Endothelial cell of hepatic sinusoid (primary cell): Measurements from ENCODE around the gene QRSL1.
"Not testable (repeated sequence)": the region's sequence is repeated elsewhere in the genome, so short reads cannot be mapped to it uniquely, and the experiment has no call there.

Source experiments
- in situ Hi-C: cut with HindIII; loops from 2 replicates; pipeline ENCODE4 v1.10.0; 2017; ENCODE audit warnings: low sequenced_read_pairs

The QRSL1 gene

GRCh38 chr6:106674541-106675229 lies 45.3 kb downstream of the QRSL1 start:
- in situ Hi-C loops = no loop called here

- in situ Hi-C loops = no loop called here
These were observed 47.9 kb downstream of the QRSL1 start for GRCh38 chr6:106677282-106677681.

GRCh38 chr6:106684011-106684410 lies 54.6 kb downstream of the QRSL1 start:
- in situ Hi-C loops = no loop called here

- in situ Hi-C loops = no loop called here
These were observed 56.5 kb downstream of the QRSL1 start for GRCh38 chr6:106685833-106686232.

- in situ Hi-C loops = no loop called here
These were observed 59.0 kb downstream of the QRSL1 start for GRCh38 chr6:106688177-106688951.

GRCh38 chr6:106692112-106692818 lies 62.9 kb downstream of the QRSL1 start:
- in situ Hi-C loops = no loop called here

GRCh38 chr6:106692819-106693208 lies 63.4 kb downstream of the QRSL1 start:
- in situ Hi-C loops = no loop called here

GRCh38 chr6:106693418-106693817 lies 64.0 kb downstream of the QRSL1 start:
- in situ Hi-C loops = no loop called here

GRCh38 chr6:106694343-106694742 lies 65.0 kb downstream of the QRSL1 start:
- in situ Hi-C loops = no loop called here

- in situ Hi-C loops = no loop called here
These were observed 71.2 kb downstream of the QRSL1 start for GRCh38 chr6:106700581-106700980.

GRCh38 chr6:106701201-106701600 lies 71.8 kb downstream of the QRSL1 start:
- in situ Hi-C loops = not testable (repeated sequence)

- in situ Hi-C loops = no loop called here
These were observed 72.7 kb downstream of the QRSL1 start for GRCh38 chr6:106702046-106702445.

- in situ Hi-C loops = no loop called here
These were observed 73.2 kb downstream of the QRSL1 start for GRCh38 chr6:106702451-106703110.

GRCh38 chr6:106704327-106704726 lies 74.9 kb downstream of the QRSL1 start:
- in situ Hi-C loops = no loop called here

GRCh38 chr6:106705156-106705555 lies 75.8 kb downstream of the QRSL1 start:
- in situ Hi-C loops = no loop called here

GRCh38 chr6:106710580-106710979 lies 81.2 kb downstream of the QRSL1 start:
- in situ Hi-C loops = no loop called here

GRCh38 chr6:106714281-106714680 lies 84.9 kb downstream of the QRSL1 start:
- in situ Hi-C loops = no loop called here

- in situ Hi-C loops = no loop called here
These were observed 86.5 kb downstream of the QRSL1 start for GRCh38 chr6:106715922-106716321.

GRCh38 chr6:106716966-106717365 lies 87.6 kb downstream of the QRSL1 start:
- in situ Hi-C loops = no loop called here
